Measurements from ENCODE around the gene TMEFF1.

GRCh38 chr9:100492952-100493351 lies 20.0 kb downstream of the TMEFF1 start:
- TF ChIP-seq POLR2A (IDR thresholded peaks at IDR 0.05; ENCODE audit: low read depth, low read length): no peak
- TF ChIP-seq NKRF (conservative IDR thresholded peaks at IDR 0.05): no peak
- TF ChIP-seq TCF3 (IDR thresholded peaks at IDR 0.05; ENCODE audit: borderline replicate concordance, insufficient read depth, low read depth, low read length): no peak
- no peak for TF ChIP-seq ATF3 (IDR thresholded peaks at IDR 0.05; ENCODE audit: borderline replicate concordance, extremely low read depth, low read depth, low read length)
- peak in 2 of 3 experiments; percentile 9 to 15; a peak in 1 of 6 replicates for TF ChIP-seq CTCF (IDR thresholded peaks at IDR 0.05 in 2 of 3, conservative IDR thresholded peaks at IDR 0.05 in 1 of 3; ENCODE audit: control insufficient read depth in 2 of 3, extremely low read depth in 1 of 3, insufficient read depth in 1 of 3, low read depth in 3 of 3, low read length in 3 of 3)
- no peak for TF ChIP-seq ZNF274 (IDR thresholded peaks at IDR 0.05; ENCODE audit: insufficient read depth, insufficient read length)
- TF ChIP-seq USF2 (IDR thresholded peaks at IDR 0.05; ENCODE audit: borderline replicate concordance, low read depth, low read length): no peak
- TF ChIP-seq CBFB (IDR thresholded peaks at IDR 0.05; ENCODE audit: low read depth): no peak
- TF ChIP-seq FOXM1 (IDR thresholded peaks at IDR 0.05; ENCODE audit: low read depth, low read length): no peak
- TF ChIP-seq STAT3 (IDR thresholded peaks at IDR 0.05; ENCODE audit: low read depth, low read length): no peak
- TF ChIP-seq RELB (IDR thresholded peaks at IDR 0.05; ENCODE audit: low read depth): no peak
- TF ChIP-seq CEBPB (IDR thresholded peaks at IDR 0.05; ENCODE audit: borderline replicate concordance in 1 of 2, low read depth in 2 of 2, low read length in 2 of 2): no peak
- no peak for TF ChIP-seq CHD2 (IDR thresholded peaks at IDR 0.05; ENCODE audit: borderline replicate concordance, low read depth, low read length)
- TF ChIP-seq POLR2AphosphoS5 (IDR thresholded peaks at IDR 0.05; ENCODE audit: low read length): no peak

Measured in GM12878 (cell line).